HUES64 (cell line): ENCODE data around the gene CDC34.

ENCODE experiments used
- H3K27ac ChIP-seq: 2 replicates; pipeline ENCODE4 v1.7.0; 2013; ENCODE audit warnings: low read depth, low read length, inconsistent platforms
- H3K27me3 ChIP-seq: 2 replicates; pipeline ENCODE4 v1.6.1; 2013; ENCODE audit warnings: mild to moderate bottlenecking, low read length; ENCODE audit not compliant: insufficient read depth
- H3K36me3 ChIP-seq: 2 replicates; pipeline ENCODE4 v1.6.1; 2013; ENCODE audit warnings: mild to moderate bottlenecking, low read length; ENCODE audit not compliant: insufficient read depth
- H3K4me1 ChIP-seq: 2 replicates; pipeline ENCODE4 v1.6.1; 2013; ENCODE audit warnings: mild to moderate bottlenecking, low read length, moderate library complexity; ENCODE audit not compliant: insufficient read depth
- H3K4me3 ChIP-seq: 2 replicates; pipeline ENCODE4 v1.5.1; 2013; ENCODE audit warnings: mild to moderate bottlenecking, low read length, moderate library complexity
- H3K9ac ChIP-seq: 2 replicates; pipeline ENCODE4 v1.6.1; 2013; ENCODE audit warnings: mild to moderate bottlenecking, low read depth, low read length
- H3K9me3 ChIP-seq: 2 replicates; pipeline ENCODE4 v1.6.1; 2013; ENCODE audit warnings: low read depth, low read length; ENCODE audit not compliant: insufficient read depth
- WGBS: fragments of 150-250, 120-280 bp; methylation state at CpG from one replicate; pipeline ENCODE4 v1.1.7; 2013; ENCODE audit warnings: missing lambda C conversion rate; 5-methylcytosine and 5-hydroxymethylcytosine counted together

Gene CDC34

GRCh38 chr19:570937-571565 is 39.5 kb downstream of the CDC34 start:
- 6% methylated on average over 45 of the region's 45 CpGs for WGBS
- 0 out of 2 replicates have a peak, but pooled peaks cover under 1% of the 10 kb centered on the region for H3K36me3 ChIP-seq
- peak overlapping the region; percentile 85 for H3K9ac ChIP-seq
- peak overlapping the region; percentile 94 for H3K4me3 ChIP-seq
- peaks cover 4% of the 10 kb centered on the region; the same call in 1 of the 2 replicates for H3K4me1 ChIP-seq
- no peaks in the 10 kb centered on the region for H3K27me3 ChIP-seq
- no peaks in the 10 kb centered on the region for H3K9me3 ChIP-seq
- H3K27ac ChIP-seq, result peak overlapping the region; percentile 77

DNA sequence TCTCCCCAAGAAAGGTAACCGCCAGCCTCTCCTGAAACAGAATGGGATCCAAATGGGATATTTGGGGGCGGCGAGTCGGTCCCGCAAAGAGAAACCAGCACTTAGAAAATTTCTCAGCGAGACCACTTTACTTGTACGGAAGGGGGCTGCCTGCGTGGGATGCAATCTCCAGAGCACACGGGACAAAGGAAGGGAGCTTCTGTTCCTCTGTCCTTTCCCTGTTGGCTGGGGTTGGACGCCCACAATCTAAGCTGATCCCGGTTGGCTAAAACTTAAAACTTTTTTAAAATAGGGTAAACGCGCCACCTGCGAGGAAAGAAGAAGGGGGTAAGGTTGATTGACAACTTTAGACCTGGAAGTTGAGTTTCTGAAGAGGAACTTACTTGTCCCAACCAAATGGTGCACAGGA is 40.0 kb downstream of the CDC34 start:
- peak overlapping the region; percentile 77 for H3K27ac ChIP-seq

GRCh38 chr19:572140-572742 is 40.7 kb downstream of the CDC34 start, which contains the start of gene BSG:
TSS of gene BSG (plus strand) at chr19:572596. CDS start at chr19:572635, 39 bp downstream.
- H3K4me3 ChIP-seq, result peak within 1 kb of the TSS; percentile 94
- under 1% methylated on average over 79 of the region's 79 CpGs for WGBS

More for the DNA sequence above, 40.0 kb downstream of the CDC34 start:
- H3K4me3 ChIP-seq, result peak overlapping the region; percentile 94
- H3K27me3 ChIP-seq, result no peaks in the 10 kb centered on the region
- 0 out of 2 replicates have a peak, but pooled peaks cover 3% of the 10 kb centered on the region for H3K36me3 ChIP-seq
- peak overlapping the region; percentile 85 for H3K9ac ChIP-seq
- no peaks in the 10 kb centered on the region for H3K9me3 ChIP-seq
- peaks cover 4% of the 10 kb centered on the region; the same call in 1 of the 2 replicates for H3K4me1 ChIP-seq
- 1% methylated on average over 14 of the region's 14 CpGs for WGBS

DNA sequence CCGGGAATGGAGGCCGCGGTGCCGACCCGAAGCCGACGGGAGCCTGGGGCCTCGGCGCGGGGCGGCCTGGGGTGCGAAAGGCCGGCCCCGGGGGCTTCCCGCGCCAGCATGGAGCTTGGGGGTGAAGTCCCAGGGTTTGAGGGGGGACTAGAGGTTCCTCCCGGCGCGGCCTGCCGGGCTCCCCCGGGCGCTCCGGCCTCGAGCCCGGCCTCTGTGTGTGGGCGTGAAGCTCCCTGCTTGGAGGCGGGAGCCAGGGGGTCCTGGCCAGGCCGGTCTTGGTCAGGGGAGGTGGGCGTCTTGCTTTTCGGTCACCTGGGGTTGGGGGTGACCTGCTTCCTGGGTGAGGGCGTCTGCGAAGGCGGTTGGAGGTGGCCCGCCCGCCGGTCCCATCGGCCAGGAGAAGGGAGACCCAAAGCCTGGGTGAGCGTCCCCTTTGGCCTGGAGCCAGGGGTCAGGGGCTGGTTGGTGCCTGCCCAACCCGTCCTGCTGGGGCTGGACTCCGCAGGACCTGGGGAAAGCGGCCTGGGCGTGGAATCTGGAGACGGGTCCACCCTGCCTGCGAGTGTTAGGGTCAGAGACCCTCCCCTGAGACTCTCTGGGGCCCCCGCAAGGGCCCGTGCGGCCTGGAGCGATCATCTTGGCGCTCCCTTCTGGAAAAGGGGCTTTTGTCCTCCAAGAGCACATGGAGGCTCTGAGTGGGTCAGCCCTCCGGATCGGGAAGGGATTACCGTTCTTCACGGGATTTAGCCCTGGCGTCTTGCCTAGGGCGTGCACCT is 41.4 kb downstream of the CDC34 start:
- Histone ChIP-seq H3K9ac (peak overlapping the region; percentile 96), H3K4me3 (peak overlapping the region; percentile 94), H3K36me3 (peaks cover 11% of the 10 kb centered on the region), H3K4me1 (peaks cover 4% of the 10 kb centered on the region; the same call in 1 of the 2 replicates), H3K27me3 (no peaks in the 10 kb centered on the region), H3K27ac (peak overlapping the region; percentile 84), H3K9me3 (no peaks in the 10 kb centered on the region)
- WGBS, result 1% methylated on average over 55 of the region's 55 CpGs

More at GRCh38 chr19:572140-572742, 40.7 kb downstream of the CDC34 start, which contains the start of gene BSG:
- Histone ChIP-seq H3K4me1 (peaks cover 4% of the 10 kb centered on the region; the same call in 1 of the 2 replicates), H3K9me3 (no peaks in the 10 kb centered on the region), H3K27me3 (no peaks in the 10 kb centered on the region), H3K36me3 (peaks cover 4% of the 10 kb centered on the region; the same call in 1 of the 2 replicates), H3K27ac (peak within 1 kb of the TSS; percentile 84), H3K9ac (peak within 1 kb of the TSS; percentile 96)

DNA sequence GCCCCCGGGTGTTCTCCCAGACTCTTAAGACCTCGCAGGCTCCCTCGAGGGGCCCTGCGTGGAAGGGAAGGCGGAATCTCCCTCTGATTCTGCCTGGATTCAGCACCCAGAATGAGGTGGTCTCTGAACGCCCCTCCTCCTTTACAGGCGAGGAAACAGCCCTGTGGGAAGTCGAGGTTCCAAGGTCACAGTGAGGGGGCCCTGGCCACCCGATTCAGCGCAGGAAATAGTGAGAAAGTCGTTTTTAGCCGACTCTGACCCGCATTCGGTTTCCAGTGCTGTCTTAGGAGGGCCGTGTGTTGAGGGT is 41.9 kb downstream of the CDC34 start:
- no peaks in the 10 kb centered on the region for H3K27me3 ChIP-seq
- WGBS, result 3% methylated on average over 15 of the region's 15 CpGs
- peak overlapping the region; percentile 94 for H3K4me3 ChIP-seq
- H3K4me1 ChIP-seq, result peaks cover 4% of the 10 kb centered on the region; the same call in 1 of the 2 replicates
- H3K27ac ChIP-seq, result peak overlapping the region; percentile 84
- H3K36me3 ChIP-seq, result peaks cover 16% of the 10 kb centered on the region
- no peaks in the 10 kb centered on the region for H3K9me3 ChIP-seq
- peak overlapping the region; percentile 96 for H3K9ac ChIP-seq

DNA sequence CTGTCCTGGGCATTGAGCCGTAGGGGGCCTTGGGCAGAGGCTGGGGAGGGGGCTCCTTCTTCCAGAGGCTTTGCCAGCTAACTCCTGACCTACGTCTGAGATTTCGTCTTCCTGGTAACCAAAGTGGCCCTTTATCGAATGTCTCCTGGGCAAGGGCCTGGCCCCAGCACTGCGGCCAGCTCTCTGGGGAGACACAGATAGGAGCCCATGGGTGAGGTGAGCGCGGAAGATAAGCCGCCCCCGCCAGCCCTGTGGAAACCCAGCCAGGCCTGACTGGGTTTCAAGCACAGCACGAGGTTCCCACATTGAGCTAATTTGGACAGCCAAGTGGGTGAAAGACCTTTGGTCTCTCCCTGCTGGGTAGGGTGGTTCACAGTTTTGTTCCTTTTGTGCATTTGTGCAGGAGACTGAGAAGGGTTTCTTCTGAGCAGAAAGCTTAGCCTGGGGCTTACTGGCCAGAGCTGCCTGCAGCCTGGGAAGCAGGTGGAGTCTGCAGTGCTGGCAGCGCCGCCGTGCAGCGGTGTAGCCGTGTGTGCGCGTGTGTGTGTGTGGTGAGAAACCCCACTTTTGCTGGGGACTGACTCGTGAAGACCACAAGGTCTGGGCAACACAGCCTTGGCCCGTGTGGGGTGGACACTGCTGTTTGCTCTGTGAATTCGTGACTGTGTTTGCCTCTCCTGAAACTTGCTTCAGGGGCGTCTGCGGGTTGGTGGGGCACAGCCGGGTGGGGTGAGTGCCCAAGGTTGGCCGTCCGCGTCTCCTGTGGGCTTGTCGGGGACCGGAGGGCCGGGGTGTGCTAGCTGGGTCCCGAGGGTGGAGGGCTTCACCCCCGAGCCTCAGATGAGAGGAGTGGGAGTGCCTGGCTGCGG is 43.3 kb downstream of the CDC34 start:
- WGBS, result 36% methylated on average over 31 of the region's 32 CpGs
- H3K4me1 ChIP-seq, result peaks cover 4% of the 10 kb centered on the region; the same call in 1 of the 2 replicates

GRCh38 chr19:575527-576506 is 44.3 kb downstream of the CDC34 start:
- H3K36me3 ChIP-seq, result peaks cover 35% of the 10 kb centered on the region

More for the DNA sequence above, 43.3 kb downstream of the CDC34 start:
- Histone ChIP-seq H3K9me3 (no peaks in the 10 kb centered on the region), H3K36me3 (peaks cover 27% of the 10 kb centered on the region), H3K27me3 (no peaks in the 10 kb centered on the region), H3K9ac (peak overlapping the region; percentile 37; the same call in 1 of the 2 replicates), H3K4me3 (peak overlapping the region; percentile 94), H3K27ac (no peak overlapping the region)

DNA sequence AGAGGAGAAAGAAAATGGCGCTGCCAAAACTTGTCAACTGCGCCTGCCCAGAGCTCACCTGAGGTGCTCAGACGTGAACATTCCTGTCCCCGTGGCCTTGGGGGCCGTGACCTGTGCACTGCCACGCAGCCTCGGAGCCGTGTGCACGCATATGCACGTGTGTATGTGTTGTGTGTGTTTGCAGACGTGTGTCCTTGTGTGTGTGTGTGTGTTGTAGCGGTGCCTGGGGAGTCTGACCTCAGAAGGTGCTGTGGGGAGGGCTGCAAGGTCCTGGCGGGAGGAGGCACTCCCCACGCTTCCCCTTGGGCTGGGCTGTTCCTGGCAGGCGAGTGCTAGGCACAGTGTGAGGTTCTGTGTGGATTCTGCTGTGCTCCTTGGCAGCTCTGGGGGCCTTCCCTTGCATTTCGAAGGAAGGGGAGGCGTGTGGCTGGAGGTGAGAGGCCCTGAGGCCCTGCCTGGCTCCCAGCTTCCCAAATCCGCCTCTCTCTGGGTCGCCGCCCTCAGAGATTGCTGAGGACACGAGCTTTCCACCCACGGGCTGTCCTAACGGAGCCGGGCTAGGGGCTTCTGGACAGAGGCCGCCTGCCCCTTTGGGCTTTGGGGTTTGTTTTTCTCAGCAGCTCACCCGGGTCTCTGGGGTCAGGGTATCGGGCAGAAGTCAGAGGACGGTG is 45.3 kb downstream of the CDC34 start:
- Histone ChIP-seq H3K9me3 (no peaks in the 10 kb centered on the region), H3K4me1 (peaks cover 4% of the 10 kb centered on the region; the same call in 1 of the 2 replicates), H3K9ac (no peak overlapping the region), H3K27ac (no peak overlapping the region), H3K27me3 (no peaks in the 10 kb centered on the region), H3K4me3 (no peak overlapping the region), H3K36me3 (peaks cover 44% of the 10 kb centered on the region)
- 94% methylated on average over 28 of the region's 28 CpGs for WGBS

More at GRCh38 chr19:575527-576506, 44.3 kb downstream of the CDC34 start:
- 0 out of 2 replicates have a peak overlapping the region, but pooled peaks have one; percentile 94 for H3K4me3 ChIP-seq
- no peaks in the 10 kb centered on the region for H3K27me3 ChIP-seq
- H3K4me1 ChIP-seq, result peaks cover 4% of the 10 kb centered on the region; the same call in 1 of the 2 replicates
- no peak overlapping the region for H3K27ac ChIP-seq
- no peak overlapping the region for H3K9ac ChIP-seq
- WGBS, result 83% methylated on average over 34 of the region's 38 CpGs
- H3K9me3 ChIP-seq, result no peaks in the 10 kb centered on the region
